ENCODE measurements around the gene SLC23A1.
"Not testable (repeated sequence)": the region's sequence is repeated elsewhere in the genome, so short reads cannot be mapped to it uniquely, and the experiment has no call there.

SLC23A1 gene

DNA sequence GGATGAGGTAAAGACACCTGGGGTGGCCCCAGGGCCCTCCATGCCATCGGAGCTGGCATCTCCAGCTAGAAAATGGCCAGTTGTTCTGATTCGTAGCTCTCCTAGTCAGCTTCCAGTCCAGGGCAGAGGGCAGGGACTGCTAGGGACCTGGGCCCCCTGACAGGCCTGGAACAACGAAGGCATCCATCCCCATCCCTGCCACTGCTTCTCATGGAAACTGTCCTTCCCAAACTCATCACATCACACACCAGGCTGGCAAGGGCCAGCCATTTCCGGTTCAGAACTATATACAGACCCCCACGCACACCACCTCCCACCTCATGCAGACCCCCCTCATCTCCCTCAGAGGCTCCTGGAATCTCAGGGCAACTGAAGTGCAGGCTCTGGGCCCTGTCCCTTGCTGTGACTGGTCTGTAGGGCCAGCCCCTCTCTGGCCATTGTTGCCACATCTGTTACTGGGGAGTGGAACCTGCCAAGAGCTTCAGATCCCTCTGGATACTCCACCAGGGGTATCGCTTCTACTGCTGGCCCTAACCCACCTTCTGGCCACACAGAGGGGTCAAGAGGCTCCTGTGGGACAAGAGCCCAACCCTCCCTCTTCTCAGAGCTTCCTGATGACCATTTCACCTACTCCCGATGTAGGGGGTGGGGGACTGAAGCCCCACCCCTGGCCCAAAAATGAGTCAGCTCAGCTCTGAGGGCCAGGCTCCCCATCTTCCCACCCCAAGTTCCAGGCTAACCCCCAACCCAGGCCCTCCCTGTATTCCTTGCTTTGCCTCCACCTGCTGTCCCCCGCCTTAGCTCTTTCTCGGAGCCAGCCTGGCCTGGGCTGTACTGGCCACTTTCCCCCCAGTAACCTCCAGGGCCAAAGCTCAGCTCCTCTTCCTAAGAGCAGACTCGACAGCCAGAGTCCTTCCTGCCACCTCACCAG is 7.8 kb upstream of the SLC23A1 start:
- H3K36me3 ChIP-seq, result peaks cover 31% of the 10 kb centered on the region
- H3K27ac ChIP-seq, result peak overlapping the region; percentile 100
- peaks cover 56% of the 10 kb centered on the region for H3K4me1 ChIP-seq
- H3K4me2 ChIP-seq, result peak overlapping the region; percentile 99
- H3K27me3 ChIP-seq, result no peaks in the 10 kb centered on the region
- TF ChIP-seq Cebpa-rat (IDR thresholded peaks at IDR 0.05), result no peak
- peak overlapping the region; percentile 78 for H3K4me3 ChIP-seq
- peaks cover 16% of the 10 kb centered on the region for H4K20me1 ChIP-seq
- peak overlapping the region; percentile 98 for H3K9ac ChIP-seq
- no peaks in the 10 kb centered on the region for H3K9me3 ChIP-seq

DNA sequence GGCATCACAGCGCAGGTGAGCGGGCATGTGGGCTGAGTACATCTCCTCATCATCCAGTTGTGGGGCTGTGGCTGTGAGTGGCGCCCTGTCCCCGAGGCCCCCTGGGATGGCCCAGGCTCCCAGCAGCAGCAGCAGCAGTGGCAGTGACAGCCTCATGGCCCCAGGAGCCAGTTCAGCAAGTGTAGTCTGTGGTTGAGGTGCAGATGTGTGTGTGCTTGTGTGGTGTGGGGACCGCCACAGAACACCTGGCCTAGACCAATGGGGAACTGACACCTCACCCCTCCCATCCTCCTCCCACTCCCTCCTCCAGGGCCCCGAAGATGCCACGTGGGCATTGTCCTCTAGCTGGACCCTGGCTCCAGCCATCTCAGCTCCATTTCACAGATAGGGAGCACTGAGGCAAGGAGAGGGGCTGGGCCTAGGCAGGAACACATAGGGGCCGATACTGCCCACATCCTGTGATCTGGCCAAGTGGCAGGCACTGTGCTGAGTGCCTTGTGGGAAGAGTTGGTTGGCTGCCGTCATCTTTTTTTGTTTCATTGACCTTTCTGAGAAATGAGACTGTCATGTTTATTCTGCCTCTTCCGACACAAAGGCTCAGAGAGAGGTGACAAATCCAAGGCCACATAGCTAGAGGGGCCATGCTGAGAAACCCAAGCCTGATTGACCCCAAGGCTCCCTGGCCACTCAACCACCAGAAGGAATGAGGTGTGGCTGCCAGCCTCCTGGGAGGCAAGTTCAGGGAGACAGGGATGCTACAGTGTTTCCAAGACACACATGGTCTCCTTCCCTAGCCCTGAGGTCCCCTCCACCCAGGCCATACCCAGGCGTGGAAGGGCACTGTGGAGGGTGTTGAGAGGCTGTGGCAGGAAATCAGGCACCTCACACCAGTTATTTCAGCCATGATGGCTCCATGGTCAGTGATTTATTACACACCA is 6.9 kb upstream of the SLC23A1 start, which contains the start of gene MZB1:
TSS of gene MZB1 (minus strand) at position 213 of the 938 bp plus-strand sequence. CDS start at position 156, 57 bp downstream.
- peak within 1 kb of the TSS; percentile 100 for H3K27ac ChIP-seq
- peaks cover 56% of the 10 kb centered on the region for H3K4me1 ChIP-seq
- peaks cover 7% of the 10 kb centered on the region for H4K20me1 ChIP-seq
- H3K4me2 ChIP-seq, result peak within 1 kb of the TSS; percentile 99
- H3K9ac ChIP-seq, result peak within 1 kb of the TSS; percentile 98
- TF ChIP-seq Cebpa-rat (IDR thresholded peaks at IDR 0.05), result no peak
- no peaks in the 10 kb centered on the region for H3K9me3 ChIP-seq
- H3K27me3 ChIP-seq, result no peaks in the 10 kb centered on the region
- peak within 1 kb of the TSS; percentile 78 for H3K4me3 ChIP-seq
- H3K36me3 ChIP-seq, result peaks cover 21% of the 10 kb centered on the region

DNA sequence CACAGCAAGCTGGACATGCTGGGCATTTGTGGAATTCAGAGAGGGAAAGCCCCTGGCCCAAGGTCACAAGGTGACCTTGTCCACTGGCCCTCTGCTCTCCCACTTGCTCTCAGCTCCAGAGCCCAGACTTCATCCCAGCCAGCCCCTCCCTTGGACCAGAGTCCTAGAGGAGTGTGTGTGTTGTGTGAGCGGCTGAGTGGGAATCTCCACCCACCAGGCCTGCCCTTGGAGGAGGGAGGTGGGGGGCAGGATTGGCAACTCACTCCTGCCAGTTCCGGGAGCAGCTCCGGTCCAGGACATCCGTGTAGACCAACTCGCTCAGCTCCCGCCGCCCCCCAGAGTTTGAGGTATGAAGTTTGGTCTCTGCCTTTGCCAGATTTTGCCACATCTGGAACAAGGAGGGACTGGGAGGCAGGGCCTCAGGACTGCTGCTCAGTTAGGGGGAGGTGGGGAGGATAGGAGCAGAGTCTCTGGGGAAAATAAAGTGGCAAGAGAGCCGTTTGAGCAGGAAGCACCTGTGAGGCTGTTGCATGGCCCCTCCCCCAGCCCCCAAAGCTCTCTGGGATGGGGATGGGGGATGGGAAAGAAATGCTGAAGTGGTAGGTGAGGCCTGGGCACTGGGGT is 5.2 kb upstream of the SLC23A1 start:
- Histone ChIP-seq H3K4me3 (peak overlapping the region; percentile 78), H3K4me2 (peak overlapping the region; percentile 99), H3K27ac (peak overlapping the region; percentile 100), H3K27me3 (no peaks in the 10 kb centered on the region), H3K4me1 (peaks cover 67% of the 10 kb centered on the region), H4K20me1 (peaks cover 16% of the 10 kb centered on the region), H3K9ac (peak overlapping the region; percentile 98), H3K9me3 (no peaks in the 10 kb centered on the region), H3K36me3 (peaks cover 17% of the 10 kb centered on the region; the same call in 1 of the 2 replicates)
- no peak for TF ChIP-seq Cebpa-rat (IDR thresholded peaks at IDR 0.05)

DNA sequence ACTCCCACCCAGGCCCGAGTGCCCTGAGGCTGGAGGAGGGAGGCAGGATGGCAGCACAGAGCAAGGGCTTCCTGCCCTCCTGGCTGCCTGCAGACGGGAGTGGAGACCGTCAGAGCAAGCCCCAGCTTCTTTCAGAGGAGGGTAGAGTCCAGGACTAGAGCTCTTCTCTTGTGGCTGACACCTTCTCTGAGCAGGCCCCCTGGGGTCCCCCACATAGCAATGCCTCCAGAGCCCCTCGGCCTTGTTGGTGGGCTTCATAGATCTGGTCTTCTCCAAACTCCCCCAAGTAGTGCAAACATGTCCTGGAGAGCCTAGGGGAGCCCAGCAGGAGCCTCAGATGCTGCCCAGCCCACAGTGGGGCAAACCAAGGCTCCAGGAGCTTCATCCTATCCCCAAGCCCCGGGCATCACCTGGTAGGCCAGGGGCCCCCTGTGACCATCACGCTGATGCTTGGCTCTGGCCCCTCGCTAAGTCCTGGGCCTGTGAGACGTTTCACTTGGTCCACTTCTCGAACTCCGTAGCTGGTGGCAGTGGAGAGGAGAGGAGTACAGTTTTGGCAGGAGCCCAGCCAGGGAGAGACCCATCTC is 4.6 kb upstream of the SLC23A1 start:
- peak overlapping the region; percentile 98 for H3K9ac ChIP-seq
- no peaks in the 10 kb centered on the region for H3K9me3 ChIP-seq
- H3K4me1 ChIP-seq, result peaks cover 73% of the 10 kb centered on the region
- peaks cover 17% of the 10 kb centered on the region; the same call in 1 of the 2 replicates for H3K36me3 ChIP-seq
- H3K27me3 ChIP-seq, result no peaks in the 10 kb centered on the region
- peak overlapping the region; percentile 78 for H3K4me3 ChIP-seq
- TF ChIP-seq Cebpa-rat (IDR thresholded peaks at IDR 0.05), result no peak
- H3K4me2 ChIP-seq, result peak overlapping the region; percentile 99
- H4K20me1 ChIP-seq, result peaks cover 20% of the 10 kb centered on the region
- peak overlapping the region; percentile 100 for H3K27ac ChIP-seq

GRCh38 chr5:139386956-139387355 is 3.9 kb upstream of the SLC23A1 start:
- Histone ChIP-seq H3K4me2 (peak overlapping the region; percentile 99), H3K9ac (peak overlapping the region; percentile 98), H3K4me3 (peak overlapping the region; percentile 78), H3K27ac (peak overlapping the region; percentile 100), H3K4me1 (peaks cover 80% of the 10 kb centered on the region), H3K36me3 (peaks cover 17% of the 10 kb centered on the region; the same call in 1 of the 2 replicates), H4K20me1 (peaks cover 24% of the 10 kb centered on the region)
- H3K9me3 ChIP-seq, H3K27me3 ChIP-seq: not testable (repeated sequence)

DNA sequence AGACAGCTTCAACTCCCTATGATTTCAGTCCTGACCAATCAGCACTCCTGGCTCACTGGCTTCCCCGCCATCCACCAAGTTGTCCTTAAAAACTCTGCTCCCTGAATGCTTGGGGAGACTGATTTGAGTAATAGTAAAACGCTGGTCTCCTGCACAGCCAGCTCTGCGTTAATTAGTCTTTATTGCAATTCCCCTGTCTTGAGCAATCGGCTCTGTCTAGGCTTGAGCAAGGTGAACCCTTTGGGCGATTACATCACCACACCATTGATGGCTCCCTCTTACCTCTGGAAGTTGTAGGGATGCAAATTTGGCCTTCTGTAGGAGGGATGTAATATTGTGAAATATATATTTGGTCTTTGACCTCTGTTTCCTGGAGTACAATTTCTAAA is 2.9 kb upstream of the SLC23A1 start:
- H3K4me1 ChIP-seq, result peaks cover 82% of the 10 kb centered on the region
- H3K9me3 ChIP-seq, result no peaks in the 10 kb centered on the region
- peak overlapping the region; percentile 100 for H3K27ac ChIP-seq
- H3K27me3 ChIP-seq, result no peaks in the 10 kb centered on the region
- H4K20me1 ChIP-seq, result peaks cover 24% of the 10 kb centered on the region
- peak overlapping the region; percentile 99 for H3K4me2 ChIP-seq
- peak; percentile 79 for TF ChIP-seq Cebpa-rat (IDR thresholded peaks at IDR 0.05)
- H3K36me3 ChIP-seq, result peaks cover 17% of the 10 kb centered on the region; the same call in 1 of the 2 replicates
- H3K9ac ChIP-seq, result peak overlapping the region; percentile 98
- peak overlapping the region; percentile 78 for H3K4me3 ChIP-seq

DNA sequence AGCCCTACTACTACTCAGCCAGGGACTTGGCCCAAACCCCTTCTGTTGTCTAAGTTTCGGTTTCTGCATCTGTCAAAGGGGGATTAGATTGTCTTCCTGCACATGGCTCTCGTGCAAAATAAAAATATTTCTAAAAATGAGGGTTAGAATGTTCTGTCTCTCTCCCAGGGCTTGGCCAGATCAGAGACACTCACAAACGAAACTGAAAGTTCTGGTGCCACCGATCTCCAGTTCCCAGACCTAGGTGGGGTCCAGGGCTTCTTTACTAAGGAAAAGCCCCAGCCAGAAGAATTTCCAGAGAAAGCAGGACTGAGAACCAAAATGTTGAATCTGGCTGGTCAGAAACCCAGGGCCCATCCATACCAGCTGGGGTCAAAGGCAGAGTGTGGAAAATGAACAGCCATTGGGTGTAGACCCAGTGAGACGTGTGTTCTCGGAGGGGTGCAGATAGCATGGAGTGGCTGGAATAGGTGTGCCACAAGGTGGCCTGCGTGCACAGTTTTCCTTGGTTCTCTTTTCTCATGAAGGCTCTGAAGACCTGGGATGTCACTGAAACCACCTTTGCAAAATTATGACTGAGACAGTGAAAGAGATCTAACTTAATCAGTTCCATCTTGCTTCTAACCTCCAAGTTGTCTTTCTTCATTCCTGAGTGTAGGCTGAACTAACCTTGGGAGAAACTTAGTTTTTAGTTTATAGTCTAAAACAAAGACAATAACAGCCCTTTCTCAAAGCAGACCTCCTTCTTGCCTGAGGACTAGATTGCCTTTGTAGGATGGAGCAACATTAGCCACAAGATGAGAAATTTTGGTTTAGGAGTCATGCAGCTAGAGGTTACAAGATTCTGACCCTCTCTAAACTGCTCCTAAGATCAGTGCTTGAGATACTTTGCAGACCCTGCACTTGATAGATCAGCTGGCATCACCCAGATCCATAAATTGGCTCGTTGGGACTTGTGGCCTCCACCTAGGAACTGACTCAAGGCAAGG is 2.3 kb upstream of the SLC23A1 start:
- H3K4me3 ChIP-seq, result peak overlapping the region; percentile 78
- peaks cover 18% of the 10 kb centered on the region; the same call in 1 of the 2 replicates for H3K36me3 ChIP-seq
- no peak for TF ChIP-seq Cebpa-rat (IDR thresholded peaks at IDR 0.05)
- H3K4me2 ChIP-seq, result peak overlapping the region; percentile 99
- peaks cover 82% of the 10 kb centered on the region for H3K4me1 ChIP-seq
- peak overlapping the region; percentile 98 for H3K9ac ChIP-seq
- peaks cover 24% of the 10 kb centered on the region for H4K20me1 ChIP-seq
- peak overlapping the region; percentile 100 for H3K27ac ChIP-seq
- H3K27me3 ChIP-seq, result no peaks in the 10 kb centered on the region
- no peaks in the 10 kb centered on the region for H3K9me3 ChIP-seq

DNA sequence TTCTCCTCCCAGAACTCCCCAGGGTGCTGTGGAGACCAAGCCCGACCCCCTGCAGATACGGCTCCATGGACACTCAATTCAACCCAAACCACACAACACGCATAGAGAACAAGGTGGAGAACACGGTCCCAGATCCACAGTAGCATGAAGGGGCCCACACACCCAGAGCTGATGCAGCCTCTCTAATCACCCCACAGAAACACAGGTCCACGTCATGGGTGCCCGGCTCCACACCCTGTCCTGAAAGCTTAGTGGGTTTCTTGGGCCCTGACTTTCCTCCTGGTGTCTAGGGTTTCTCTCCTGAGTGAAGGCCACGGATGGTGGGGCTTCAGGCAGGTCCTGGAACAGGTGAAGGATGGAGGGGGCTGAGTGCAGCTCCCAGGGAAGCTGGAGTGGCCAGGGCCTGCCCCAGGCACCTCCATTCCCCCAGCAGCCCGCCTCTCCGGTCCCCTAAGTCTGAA is 1.5 kb upstream of the SLC23A1 start:
- peaks cover 83% of the 10 kb centered on the region for H3K4me1 ChIP-seq
- H3K4me2 ChIP-seq, result peak overlapping the region; percentile 99
- H3K36me3 ChIP-seq, result peaks cover 25% of the 10 kb centered on the region; the same call in 1 of the 2 replicates
- H3K9ac ChIP-seq, result peak overlapping the region; percentile 98
- peak overlapping the region; percentile 100 for H3K27ac ChIP-seq
- H4K20me1 ChIP-seq, result peaks cover 24% of the 10 kb centered on the region
- no peak for TF ChIP-seq Cebpa-rat (IDR thresholded peaks at IDR 0.05)
- no peaks in the 10 kb centered on the region for H3K9me3 ChIP-seq
- H3K27me3 ChIP-seq, result no peaks in the 10 kb centered on the region
- H3K4me3 ChIP-seq, result peak overlapping the region; percentile 78

Data from BLaER1 (cell line).